Ureter (tissue), 1 donor: ENCODE data around the gene GREB1. TPM values are rescaled to one million over a fixed set of nuclear protein-coding genes. Genes with fewer than 3 reads are reported as not detected.
A peak's percentile ranks its signal among the peaks of the same experiment; 100 is the strongest.

Source experiments
- DNase-seq: peaks from one replicate; pipeline ENCODE4 v3.0.0-alpha.2; 2020; ENCODE audit warnings: low spot score
- total RNA-seq: library from RNA; stranded (reverse); gene quantifications from one replicate; pipeline ENCODE4 v1.2.4, GENCODE V29; 2023
- donor health status: DM: yes; HTN: yes; CAD: no.

Gene GREB1
- total RNA-seq, 1 donor from 2014 or later: 5.1 TPM

DNA sequence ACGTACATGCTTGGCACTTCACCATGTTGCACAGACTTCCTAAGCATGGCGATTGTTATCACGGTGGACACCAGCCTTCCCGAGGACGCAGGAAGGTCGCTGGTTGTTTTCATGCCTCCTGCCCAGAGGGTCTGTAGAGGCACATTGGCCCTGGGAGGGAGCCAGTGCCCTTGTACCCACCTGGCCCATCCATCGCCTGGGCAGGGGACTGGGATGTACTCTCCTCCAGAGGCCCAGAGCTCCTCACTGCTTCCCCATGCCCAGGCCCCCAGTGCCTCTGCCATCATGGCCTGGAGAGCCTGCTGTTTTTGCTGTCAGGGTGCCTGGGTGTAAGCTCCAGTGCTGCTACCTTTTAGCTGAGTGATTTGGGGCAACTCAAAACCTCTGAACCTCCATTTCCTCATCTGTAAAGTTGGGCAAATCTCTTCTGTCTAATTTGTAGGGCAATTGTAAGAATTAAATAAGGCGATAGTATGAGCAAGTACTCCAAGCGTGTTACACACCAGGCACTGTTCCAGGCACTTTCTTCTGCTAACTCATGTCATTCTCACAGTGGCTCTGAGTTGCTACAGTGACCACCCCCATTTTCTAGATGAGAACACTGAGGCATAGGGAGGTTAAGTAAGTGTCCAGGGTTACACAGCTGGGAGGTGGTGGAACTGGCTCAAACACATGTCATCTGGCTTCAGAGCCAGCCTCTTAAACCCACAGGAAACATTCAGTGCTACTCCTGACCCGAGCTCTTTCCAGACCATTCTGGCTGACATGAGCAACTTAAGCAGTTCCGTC, 45.3 kb downstream of the GREB1 start:
- DNase-seq: no peak

DNA sequence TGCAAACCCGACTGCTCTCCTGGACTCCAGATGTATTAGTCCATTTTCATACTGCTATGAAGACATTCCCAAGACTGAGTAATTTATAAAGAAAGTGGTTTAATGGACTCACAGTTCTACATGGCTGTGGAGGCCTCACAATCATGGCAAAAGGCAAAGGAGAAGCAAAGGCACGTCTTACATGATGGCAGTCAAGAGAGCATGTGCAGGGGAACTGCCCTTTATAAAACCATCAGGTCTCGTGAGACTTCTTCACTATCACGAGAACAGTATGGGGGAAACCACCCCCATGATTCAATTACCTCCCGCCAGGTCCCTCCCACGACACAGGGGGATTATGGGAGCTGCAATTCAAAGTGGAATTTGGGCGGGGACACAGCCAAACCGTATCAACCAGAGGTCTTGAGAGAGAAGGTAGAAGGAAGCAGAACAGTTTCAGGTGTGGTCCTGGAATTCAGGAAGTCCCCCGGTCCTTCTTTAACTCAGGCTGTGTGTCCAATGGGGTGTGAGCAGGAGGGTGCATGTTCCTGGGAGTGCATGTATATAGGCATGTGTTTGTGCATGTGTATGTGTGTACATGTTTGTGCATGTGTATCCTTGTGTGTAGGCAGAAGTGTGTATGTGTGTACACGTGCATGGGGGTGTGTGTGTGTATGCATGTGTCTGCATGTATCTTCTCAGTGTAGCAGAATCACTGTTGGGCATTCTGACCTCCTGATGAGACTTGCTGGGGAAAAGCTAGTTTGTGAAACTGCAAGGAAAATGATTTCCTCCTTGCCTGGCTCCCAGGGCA, 46.2 kb downstream of the GREB1 start:
- DNase-seq: no peak

DNA sequence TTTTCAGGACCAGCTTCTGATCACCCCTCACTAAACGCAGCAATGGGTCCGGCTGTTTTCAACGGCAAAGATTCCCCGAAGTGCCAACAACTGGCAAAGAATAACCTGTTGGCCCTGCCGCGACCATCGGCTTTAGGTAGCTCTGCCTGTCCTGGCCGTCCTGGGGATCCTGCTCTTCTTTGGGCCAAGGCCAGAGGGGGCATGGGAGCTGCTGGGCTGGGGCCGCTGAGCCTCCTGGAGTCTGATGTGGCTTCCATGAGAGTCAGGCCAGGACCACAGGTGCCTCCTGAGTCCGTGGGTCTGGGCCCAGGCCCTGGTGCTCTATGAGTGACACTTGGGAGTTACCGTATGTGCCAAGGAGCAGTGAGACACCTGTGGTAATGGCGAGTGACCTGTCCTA, 46.9 kb downstream of the GREB1 start:
- no peak for DNase-seq

DNA sequence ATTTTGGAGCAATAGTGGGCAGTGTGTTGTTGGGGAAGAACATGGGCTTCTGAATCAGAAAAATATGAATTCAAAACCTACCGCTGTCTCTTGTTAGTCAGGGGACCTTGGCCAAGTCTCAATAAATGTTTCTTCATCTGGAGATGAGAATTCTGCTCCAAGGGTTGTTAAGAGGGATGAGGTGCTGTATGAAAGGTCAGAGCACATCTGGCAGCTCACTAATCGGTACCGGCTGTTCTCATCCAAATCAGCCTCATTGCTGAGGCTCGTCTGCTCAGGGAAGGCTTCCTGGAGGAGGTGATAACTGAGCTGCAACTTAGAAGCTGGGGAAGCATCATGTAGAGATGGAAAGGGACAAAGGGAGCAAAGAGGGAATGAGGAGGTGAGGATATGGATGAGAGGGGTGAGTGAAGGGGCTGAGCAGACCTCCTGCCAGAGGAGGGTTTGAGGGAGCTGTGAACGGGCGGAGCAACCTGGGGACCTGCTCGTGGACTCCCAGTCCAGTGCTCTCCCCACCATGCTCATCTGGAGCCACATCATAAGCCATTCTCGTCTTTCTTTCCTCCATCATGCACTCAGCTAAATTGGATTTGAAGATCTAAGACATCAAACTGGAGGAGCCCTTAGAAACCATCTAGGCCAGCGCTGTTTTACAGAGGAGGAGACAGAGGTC, 47.4 kb downstream of the GREB1 start:
- no peak for DNase-seq

DNA sequence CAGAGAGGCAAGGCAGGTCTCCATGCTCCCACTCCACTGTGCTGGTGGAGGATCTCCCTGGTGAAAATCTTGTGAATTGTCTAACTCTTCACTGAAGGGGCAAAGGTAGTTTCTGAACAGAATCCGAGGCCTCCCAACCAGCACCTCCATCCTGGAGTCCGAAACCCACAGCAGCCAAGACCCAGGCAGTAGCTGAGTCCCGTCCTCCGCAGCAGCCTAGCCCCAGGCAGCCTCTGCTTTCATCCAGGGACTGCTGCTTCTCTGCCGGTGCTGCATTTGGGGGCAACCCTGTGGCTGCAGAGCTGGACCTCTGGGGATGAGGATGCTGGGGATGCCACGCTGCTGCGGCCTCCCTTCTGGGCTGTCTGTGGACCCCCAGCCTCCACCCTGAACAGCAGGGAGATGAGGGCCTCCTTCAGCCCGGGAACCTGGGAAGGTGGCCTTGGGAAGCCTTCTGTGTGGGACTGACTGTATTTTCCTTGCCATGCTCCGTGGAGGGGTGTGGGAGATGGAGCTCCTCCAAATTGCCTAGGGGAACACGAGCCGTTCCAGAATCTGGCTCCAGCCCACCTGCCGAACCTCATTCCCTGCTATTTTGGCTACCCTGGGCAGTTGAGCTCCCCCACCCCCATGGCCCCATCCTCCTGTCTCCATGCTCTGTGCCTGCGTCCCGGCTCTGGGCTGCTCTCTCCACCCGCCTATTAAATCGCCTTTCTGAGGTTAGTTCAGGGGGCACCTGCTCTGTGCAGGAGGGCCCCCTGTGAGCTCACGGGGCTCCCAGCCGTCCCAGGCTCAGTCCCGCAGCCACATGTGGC, 48.2 kb downstream of the GREB1 start:
- DNase-seq: no peak

DNA sequence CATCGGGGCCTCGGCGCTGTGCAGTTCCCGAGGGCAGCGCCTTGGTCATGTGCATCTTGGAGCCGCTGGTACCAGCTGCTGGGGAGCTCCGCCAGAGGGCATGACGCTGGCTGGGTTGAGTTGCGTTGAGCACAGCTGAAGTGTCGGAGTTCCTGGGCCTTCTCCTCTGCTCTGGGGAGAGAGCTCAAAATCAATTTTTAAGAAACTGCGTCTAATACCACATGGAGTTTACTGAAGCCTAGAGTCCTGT, 48.7 kb downstream of the GREB1 start:
- DNase-seq: no peak

DNA sequence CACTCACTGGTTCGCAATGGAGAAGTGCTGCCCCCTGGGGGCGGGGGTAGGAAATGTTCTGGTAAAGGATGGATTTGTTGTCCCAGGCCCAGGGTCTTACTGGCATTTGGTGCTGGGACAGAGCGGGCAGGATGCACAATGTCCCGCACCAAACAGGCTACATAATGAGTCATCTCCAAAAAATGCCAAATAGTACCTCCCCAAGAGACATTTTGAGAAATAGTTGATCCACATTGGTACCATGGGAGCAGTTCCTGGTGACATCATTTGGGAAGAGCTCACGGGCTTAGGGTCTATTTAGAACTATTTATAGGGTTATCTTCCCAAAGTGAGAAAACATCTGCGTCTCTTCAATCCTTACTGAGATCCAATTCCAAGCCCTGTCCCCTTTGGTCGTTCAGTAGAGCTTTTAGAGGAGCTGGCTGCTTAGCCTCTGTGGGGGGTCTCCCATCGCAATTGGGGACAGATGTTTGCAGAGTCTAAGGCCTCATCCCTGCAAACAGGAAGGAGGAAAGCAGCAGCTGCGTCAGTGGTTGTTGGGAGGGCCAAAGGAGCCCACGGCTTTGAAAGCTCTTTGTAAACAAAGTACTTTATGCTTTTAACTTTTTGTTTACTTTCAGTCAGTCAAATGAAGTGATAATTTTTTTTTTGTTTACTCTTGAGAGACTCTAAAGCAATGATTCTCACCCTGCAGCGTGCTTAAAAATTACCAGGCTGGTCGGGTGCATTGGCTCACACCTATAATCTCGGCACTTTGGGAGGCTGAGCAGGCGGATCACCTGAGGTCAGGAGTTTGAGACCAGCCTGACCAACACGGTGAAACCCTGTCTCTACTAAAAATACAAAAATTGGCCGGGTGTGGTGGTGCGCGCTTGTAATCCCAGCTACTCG, 49.3 kb downstream of the GREB1 start:
- DNase-seq: peak; percentile 63

DNA sequence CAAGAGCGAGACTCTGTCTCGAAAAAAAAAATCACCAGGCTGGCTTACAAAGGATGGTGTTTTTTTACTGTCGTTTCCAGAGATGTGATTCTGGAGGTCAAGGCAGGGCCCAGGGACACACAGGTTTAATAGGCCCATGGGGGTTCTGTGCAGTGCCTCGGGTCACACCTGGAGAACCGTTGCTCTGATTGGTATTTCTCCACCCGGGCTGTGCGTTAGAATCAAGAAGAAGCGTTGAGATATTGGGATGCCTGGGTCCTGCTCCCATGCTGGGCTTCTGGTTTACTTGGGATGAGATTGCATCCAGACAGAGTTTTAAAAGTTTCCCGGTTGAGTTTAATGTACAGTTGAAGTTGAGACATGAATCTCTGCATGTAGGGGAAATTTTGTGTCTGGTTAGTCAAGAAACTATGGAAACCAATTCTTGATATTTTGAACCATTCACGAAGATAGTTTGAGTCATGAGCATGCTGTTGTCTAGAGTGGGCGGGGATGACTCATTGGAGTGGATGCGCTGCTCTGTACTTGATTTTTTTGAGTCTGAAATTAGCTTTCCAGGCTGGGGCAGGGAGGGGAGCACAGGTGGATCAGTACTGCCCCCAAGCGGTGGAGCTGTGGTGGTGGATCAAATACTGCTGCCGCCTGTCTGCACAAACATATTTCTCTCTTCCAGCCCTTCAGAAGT, 50.1 kb downstream of the GREB1 start:
- DNase-seq: peak; percentile 59

DNA sequence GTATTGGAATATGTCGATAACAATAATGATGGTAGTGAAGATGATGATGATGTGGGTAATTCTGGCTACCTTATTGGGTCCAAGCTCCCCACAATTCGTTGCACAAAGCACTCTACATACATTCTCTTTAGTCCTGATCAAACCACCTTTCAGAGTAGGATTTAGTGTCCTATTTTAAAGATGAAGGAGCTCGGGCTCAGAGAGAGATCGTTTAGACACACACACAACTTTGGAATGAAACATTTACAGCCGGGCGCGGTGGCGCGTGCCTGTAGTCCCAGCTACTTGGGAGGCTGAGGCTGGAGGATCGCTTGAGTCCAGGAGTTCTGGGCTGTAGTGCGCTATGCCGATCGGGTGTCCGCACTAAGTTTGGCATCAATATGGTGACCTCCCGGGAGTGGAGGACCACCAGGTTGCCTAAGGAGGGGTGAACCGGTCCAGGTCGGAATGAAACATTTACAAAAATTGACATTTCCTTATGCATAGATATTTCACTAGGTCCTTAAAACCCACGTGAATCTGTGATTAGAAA, 50.7 kb downstream of the GREB1 start:
- no peak for DNase-seq

DNA sequence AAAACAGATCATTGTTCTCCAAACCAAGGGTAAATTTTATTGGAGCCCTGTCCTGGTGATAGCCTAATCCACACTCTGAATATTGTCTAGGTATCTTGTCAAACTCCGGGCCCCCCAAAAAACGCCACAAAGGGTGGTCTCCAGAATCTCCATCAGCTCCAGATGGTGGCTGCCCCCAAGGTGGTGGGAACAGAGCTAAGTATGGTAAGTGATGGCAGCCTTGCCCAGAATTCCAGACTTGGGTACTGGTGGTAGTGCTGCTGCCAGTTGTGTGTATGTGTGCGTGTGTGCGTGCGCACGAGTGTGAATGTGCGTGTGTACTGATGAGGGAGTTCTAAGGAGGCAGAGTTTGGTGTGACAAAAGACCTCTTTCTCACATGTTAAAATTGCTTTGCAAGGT, 51.2 kb downstream of the GREB1 start:
- no peak for DNase-seq

DNA sequence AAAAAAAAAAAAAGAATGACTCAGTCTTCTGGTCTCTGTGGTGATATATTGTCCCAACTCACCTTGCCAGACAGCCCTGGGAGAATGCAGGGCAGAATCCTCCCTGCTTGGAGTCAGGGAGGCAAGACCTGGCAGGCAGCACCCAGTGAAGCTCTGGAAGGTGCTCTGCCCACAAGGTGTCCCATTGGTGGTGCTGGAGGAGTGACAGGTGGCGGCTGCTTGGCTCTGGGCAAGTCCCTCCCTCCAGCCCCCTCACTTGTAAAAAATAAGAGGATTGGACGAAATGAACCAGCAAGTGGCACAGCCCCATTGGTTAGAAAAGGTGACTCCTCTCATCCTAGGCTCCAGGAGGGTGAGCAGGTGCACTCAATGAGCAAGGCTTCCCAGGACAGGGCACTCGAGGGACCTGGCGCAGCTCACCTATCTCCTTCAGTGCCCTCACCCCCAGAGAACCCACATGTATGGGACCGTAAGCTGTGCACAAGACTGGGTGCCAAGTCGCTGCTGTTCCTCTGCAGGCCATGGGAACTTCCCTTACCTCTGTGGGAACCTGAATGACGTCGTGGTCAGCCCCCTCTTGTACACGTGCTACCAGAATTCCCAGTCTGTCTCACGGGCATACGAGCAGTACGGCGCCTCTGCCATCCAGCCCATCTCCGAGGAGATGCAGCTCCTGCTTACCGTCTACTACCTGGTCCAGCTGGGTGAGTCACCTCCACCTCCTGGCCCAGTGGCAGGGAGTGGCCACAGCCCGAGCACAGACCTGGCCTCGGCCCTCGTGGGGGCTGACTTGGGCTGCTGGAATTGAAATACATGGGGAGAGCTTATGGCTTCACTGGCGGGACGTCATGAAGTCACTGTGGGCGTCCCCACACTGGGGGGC, 54.6 kb downstream of the GREB1 start:
- DNase-seq: no peak

DNA sequence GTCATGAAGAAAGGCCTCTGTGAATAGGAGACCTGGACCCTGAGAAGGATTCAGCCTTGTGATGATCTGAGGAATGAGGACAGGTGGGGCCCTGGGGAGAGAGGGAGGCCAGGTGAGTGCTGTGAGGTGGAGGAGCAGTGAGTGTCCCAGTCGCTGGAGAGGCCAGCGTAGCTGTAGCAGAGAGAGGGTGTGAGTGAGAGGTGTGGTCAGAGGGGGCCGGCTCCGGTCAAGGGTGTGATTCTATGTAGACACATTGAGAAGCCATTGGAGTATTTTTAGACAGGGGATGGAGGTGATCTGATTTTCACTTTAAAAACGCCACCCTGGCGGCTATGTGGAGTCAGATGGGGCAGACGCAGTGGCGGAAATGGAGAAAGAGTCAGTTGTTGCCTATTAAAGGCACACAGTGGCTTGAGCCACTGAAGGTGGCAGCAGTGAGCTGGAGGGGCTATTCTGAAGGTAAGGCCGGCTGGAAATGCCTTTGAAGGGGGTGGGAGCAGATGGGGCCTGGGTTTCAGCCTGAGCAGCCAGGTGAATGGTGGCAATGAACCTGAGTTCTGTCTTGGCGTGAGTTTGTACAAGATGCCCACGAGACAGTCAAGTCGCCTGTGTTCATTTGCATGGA, 55.6 kb downstream of the GREB1 start:
- no peak for DNase-seq

DNA sequence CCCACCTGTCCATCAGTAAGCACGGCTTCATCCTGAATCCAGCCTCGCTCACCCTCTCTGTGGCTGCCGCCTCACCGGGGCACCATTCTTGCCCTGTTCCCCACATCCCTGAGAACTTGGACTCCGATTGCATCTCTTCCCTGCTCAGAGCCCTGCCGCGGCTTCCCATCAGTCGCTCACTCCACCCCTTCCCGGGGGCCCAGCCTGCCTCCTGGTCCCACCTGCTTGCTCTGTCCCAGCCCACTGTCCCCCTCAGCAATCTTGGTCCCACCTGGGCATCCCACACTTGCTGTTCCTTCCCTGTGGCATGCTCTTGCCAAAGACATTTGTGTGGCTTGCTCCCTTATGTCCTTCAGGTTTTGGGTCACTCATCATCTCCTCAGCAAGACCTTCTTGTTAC, 56.3 kb downstream of the GREB1 start:
- no peak for DNase-seq

DNA sequence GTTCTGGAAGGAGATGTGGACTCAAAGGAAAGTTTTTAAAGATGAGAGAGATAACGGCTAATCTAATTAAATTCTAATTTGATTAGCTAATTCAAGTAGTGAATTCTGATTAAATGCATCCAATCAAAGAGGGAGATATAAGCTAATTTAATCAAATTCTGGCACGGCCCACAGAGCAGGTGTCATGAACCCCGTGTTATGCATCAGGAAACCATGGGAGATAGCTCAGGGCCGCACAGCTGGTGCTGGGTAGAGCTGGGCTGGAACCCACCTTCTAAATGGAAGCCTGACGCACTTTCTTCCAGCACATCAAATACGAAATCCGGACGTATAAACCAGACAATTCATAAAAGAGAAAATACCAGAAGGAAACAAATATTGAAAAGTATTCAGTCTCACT, 57.2 kb downstream of the GREB1 start:
- no peak for DNase-seq

DNA sequence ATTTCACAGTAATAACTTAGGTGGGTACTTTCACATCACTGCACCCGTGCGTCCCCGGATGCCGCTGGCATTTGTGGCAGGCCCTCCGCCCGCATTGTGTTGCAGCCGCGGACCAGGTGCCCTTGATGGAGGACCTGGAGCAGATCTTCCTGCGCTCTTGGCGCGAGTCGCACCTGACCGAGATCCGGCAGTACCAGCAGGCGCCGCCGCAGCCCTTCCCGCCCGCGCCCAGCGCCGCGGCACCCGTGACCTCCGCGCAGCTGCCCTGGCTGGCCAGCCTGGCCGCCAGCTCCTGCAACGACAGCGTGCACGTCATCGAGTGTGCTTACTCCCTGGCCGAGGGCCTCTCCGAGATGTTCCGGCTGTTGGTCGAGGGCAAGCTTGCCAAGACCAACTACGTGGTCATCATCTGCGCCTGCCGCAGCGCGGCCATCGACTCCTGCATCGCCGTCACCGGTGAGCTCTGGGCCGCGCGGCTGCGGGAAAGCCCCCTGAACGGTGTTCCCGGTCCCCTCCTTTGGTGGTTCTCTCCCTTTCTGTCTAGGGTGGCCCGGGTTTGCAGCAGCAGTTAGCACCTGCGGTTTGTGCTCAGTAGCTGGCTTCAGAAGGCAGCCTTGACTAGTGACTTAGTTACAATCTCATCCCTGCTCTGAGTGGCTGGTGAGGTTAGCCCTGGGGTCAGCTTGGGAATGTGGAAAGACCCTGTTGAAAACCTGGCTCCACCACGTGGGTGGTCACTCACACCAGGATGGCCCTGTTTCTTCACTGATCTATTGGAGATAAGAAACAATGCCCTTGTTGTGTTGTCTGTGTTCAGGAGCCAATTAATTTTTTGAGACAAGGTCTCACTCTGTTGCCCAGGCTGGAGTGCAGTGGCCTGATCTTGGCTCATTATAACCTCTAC, 59.1 kb downstream of the GREB1 start:
- DNase-seq: no peak

DNA sequence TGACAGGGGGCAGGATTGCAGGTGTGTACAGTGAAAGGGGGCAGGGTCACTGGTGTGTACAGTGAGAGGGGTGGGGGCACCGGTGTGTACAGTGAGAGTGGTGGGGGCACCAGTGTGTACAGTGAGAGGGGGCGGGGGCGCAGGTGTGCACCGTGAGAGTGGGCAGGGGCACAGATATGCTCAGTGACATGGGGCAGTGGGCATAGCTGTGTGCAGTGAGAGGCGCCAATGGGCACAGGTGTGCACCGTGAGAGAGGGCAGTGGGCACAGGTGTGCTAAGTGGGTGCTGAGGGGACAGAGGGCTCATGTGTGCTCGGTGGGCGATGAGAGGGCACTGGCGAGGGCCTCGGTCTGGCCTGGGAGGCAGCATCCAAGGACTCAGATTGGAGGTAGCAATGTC, 63.0 kb downstream of the GREB1 start:
- no peak for DNase-seq

DNA sequence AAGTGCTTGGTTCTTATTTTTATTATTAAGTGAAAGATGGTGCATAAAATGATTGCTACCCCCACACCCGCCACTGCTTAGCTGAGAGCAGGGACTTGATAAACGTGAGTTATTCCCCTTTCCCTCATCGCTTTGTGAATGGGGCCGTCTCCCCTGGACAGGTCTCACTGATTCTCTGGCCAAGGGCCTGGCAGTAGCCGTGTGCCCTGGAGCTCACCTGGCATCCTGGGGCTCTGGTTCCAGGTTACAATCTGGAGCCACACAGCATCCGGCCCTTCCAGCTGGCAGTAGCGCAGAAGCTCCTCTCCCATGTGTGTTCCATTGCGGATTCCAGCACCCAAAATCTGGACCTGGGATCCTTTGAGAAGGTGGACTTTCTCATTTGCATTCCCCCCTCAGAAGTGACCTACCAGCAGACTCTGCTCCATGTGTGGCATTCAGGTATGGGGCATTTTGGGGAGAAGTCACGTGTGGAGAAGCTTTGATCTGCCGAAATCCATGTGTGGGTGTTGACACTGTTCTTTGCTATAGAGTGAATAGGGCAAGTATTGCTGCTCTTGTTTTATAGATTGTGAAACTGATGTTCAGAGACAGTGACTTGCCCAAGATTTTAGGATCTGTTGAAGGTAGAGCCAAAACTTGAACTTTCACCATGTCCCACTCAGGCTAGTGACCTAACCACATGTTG, 63.8 kb downstream of the GREB1 start:
- DNase-seq: no peak
